Stimulated activated CD4-positive, alpha-beta T cell treated with anti-CD3 and anti-CD28 coated beads, Interleukin-15, amount 100 ng/mL, for 1 hour (primary cell): ENCODE measurements around the gene KCNQ4.

Experiments used
- DNase-seq, 2 donors: peaks; one replicate each; pipeline ENCODE4 v3.0.0-alpha.2; 2020; ENCODE audit warnings: low read depth in 1 of 2, low spot score in 1 of 2

KCNQ4 gene

DNA sequence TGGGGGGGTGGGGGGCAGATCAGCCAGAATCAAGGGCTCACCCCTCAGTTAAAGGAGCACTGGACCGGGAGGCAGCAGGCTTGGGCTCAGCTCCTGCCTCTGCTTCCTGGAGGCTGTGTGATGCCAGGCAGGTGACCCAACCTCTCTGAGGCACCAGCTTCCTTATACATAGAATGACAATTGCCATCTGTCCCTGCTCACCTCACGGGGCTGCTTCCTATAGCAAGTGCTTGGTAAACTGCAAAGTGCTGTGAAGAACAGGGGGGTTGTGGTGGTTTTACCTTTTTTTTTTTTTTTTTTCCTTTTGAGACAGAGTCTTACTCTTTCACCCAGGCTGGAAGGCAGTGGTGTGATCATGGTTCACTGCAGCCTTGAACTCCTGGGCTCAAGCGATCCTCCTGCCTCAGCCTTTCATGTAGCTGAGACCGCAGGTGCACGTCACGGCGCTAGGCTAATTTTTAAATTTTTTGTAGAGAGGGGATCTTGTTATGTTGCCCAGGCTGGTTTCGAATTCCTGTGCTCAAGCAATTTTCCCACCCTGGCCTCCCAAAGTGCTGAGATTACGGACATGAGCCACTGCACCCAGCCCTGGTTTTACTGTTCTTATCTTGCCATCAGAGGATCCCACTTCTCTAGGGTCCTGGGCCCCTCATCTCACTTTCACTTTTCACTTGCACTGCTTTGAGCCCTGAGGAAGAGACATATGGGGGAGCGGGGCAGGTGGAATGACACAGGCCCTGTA, 11.6 kb downstream of the KCNQ4 start:
- DNase-seq = no peak

DNA sequence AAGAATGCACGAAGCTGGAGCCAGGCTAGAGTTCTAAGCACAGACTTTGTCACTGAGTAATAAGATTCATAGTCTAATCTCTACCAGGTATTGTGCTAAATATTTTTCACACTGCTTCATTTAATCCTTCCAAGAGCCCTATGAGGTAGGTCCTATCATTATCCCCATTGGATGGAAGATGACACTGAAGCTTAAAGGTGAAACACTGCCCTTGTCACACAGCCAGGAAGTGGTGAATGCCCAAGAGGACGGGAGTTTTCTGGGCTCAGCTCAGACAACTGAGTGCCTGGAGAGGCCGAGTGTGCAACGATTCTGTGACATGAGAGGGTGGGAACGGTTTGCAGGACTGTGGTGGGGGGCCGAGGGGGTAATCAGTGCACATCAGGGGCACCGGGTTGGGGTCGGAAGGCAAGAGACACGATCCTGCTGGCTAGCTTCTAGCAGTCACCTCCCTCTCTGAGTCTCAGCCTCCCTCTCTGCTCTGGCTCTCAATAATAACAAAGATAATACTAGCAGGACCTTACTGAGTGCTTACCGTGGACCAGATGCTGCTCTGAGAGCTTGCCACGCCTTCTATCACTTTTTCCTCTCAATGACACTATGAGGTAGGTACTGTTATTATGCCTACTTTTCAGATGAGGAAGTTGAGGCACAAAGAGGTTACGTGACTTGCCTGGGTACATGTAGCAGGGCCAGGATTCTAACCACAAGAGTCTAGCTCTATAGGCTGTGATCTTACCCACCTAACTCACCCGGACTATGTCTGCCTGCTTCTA, 12.4 kb downstream of the KCNQ4 start:
- no peak for DNase-seq

DNA sequence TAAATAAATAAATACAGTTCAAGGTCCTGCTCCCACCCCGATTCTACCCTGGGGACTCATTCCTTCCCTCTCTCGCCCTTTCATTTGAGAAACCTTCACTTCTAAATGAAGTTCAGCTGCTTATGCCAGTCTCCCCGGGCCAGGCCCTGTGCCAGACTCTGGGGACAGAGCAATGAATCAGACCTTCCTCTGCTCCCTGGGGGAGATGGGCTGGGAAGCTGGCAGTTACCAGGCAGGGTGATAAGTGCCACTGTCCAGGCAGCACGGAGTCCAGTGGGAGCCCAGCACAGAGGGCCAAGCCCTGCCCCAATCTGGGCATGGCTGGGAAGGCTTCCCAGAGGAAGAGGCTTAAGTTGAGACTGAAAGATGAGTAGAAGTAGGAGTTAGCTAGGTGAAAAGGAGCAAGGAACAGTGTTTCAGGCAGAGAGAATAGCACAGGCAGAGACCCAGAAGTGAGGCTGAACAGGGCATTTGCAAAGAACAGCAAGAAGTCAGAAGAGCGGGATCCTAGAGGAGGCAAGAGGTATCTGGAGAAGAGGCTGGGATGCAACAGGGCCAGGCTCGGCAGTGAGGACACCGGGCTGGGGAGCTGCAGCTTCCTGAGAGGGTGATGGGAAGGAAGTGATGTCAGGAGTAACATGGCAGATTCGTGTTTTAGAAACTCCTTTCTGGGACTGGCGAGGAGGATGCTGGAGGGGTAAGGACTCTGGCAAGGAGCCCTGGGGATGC, 13.5 kb downstream of the KCNQ4 start:
- DNase-seq = no peak

DNA sequence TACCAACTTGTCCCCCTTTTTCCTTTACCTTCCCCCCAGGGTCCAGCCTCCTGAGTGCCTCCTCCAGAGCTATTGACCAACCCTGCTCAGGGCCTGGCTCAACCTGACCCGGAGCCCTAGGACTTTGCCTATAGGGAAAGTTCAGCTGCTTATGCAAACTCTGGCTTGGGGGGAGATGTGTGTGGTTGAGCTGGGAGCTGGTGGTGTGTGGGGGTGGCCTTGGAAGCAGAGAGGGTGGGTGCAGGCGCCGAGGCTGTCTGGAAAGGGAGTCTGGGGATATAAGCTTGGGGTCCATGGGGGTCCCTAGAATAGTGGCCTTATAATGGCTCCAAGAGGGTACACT, 14.1 kb downstream of the KCNQ4 start:
- DNase-seq = no peak

DNA sequence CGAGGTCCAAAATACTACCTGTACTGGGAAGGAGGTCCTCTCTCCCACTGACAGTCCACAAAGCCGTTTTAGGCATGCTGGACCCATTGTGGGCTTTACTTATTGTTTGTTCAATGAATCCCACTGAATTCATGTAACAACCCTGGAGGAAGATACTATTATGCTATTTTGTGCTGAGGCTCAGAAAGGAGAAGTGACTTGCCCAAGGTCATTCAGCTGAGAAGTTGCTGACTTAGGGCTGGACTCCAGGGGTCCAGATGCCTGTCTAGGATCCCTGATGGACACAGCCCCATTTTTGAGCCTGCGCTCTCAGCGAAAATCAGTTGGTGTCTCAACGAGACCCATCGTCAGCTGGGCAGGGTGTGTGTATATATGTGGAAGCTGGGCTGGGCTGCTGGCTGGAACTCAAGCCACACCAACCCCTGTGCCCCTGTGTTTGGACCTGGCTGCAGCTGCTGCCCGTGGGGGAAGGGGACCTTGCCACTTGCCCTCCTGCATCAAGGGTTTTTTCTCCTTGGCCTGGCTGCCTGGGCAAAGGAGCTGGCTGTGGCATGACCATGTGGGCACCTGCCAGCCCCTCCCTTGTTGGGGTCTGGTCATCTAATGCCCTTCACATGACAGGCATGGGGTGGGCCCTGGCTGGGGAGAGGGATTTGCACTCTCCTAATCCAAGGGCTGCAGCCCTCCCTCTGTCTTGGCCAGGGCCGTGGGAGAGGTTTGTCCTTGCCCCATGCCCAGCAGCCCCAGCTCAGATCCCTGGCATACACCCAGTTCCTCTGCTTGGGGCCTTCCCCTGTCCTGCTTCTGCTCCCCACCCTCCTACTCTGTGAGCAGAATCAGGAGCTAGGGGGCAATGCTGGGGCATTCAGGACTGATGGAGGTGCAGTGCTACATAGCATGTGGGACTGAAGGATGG, 15.0 kb downstream of the KCNQ4 start:
- DNase-seq = no peak

DNA sequence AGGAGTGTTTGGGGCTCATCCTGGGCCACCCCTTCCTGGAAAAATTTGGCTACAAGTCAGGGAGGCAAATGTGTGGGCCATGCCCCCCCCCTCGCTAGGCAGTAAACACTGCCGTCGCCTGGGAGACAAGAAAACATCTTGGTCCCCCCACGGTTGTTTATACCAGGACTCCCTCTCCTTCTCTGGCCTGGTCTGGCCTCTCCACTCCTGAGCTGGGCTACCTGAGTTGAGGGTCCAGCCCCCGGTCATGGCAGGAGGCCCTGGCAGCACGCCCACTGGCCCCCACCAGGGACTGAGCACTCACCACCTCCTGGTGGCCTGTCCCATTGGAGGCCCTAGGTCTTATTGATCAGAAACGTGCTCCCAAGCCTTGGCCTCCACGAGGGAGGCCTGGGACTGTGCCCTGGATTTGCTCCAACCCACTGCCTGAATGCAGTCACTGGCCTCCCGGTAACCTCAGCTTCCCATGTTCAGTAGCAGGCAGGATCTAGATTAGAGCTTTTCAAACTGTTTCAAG, 15.8 kb downstream of the KCNQ4 start:
- DNase-seq = no peak

DNA sequence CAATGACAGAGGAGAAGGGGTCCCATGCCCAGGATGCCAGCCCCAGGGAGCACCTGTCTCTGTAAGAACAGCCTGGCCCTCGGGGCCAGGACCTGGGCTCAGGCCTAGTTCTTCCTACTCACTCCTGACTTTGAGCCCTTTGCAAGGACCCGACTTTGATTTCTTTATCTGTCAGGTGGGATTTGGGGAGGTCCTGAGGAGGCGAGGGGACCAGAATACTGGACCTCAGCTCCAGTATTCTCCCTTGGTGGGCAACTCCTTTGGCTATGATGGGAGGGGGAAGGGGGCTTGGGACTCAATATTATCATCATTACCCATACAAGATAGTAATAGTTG, 18.1 kb downstream of the KCNQ4 start:
- DNase-seq = no peak

DNA sequence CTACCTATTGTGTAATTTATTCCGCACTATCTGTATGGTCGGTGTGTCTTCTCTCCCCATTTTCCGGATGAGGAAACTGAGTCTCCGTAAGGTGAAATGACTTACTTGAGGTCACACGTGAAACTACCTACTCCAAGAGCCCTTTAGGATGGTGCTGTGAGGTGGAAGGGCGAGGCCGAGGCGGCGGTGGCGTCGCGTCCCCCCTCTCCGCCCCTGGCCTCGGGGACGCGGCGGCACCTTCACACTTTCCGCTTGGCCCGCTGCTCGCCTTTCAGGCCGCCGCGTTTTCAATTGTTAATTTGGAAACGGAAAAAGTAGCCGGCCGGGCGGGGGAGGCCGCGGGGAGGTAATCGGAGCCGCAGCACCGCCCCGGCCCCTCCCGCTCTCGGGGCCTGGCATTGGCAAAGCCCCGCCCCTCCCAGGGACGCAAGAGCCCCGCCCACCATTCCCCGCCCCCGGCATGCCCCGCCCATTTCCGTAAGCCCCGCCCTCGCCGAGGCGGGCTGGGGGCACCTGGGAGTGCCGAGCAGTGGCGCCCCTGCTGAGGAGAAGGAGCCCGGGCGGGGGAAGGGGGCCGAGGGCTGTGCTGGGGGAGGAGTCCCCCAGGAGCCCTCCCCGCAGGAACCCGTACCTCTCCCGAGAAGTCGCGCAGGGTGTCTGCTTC, 18.6 kb downstream of the KCNQ4 start:
- peak; percentile 75 to 78 for DNase-seq

DNA sequence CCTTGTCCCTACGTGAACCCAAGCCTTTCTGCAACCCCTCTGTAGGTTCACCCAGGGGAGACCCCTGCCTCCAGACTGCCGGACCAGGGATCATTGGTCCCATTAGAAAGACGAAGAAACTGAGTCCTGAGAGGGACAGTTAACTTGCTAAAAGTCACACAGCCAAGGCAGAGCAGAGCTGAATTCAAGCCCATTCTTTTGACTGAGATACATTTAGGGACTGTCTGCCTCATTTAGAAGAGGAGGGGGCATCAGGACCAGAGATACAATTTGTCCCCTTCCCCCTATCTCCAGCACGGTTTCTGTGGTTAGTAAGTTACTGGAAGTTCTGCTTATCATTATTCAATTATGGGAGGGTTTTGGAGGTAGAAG, 19.1 kb downstream of the KCNQ4 start:
- DNase-seq = no peak

DNA sequence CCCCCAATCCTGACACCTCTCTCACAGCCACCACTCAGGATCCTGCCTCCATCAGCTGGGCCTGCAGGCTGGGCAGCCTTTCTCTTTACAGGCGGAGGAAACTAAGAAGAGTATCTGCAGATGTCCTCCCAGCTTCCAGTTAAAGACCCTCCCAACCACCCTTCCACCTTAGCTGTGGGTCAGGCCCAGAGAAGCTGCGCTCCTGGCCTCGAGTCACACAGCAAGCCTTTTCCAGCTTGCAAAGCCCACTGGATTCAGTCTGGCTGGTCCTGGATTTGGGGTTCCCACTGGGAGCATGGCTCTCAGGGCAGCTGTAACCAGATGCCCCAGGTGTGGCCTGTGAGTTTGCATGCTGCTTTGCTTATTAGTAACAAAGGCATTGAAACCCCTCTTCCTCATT, 19.9 kb downstream of the KCNQ4 start:
- DNase-seq = no peak

DNA sequence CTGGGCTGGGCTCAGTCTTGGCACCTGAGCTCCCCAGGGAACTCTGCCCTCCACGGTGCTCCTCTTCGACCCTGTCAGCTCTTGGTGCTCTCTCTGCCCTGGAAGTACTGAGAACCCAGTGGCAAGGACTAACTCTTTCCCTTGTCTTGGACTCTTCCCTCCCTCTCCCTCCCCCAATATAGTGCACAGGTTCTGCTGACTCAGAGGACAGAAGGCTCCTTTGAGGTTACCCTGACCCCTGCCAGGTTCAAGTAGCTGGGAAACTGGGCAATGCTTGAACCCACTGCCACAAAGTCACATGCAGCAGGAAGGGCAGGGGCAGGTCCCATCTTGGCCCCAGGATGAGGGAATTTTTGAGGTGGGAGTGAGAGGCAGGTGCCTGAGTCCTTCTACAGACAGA, 20.3 kb downstream of the KCNQ4 start:
- no peak for DNase-seq

DNA sequence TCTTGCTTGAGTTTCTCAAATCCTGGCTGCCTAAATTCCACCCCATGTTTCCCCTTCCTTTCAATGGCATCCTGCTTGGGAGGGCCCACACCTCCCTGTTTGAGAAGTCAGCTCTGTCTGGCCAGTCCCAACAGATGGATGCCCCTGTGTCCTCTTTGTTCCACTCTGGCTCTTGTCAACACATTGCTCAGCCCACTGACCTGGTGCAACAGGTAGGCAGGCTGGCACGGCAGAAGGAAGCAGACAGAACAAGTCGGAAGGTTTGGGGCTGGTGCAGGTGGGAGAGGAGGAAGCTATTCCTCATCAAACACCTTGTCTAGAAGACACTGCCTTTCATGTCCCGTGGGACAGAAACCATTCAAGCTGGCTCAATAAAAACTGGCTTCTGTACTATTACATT, 22.7 kb downstream of the KCNQ4 start:
- no peak for DNase-seq

DNA sequence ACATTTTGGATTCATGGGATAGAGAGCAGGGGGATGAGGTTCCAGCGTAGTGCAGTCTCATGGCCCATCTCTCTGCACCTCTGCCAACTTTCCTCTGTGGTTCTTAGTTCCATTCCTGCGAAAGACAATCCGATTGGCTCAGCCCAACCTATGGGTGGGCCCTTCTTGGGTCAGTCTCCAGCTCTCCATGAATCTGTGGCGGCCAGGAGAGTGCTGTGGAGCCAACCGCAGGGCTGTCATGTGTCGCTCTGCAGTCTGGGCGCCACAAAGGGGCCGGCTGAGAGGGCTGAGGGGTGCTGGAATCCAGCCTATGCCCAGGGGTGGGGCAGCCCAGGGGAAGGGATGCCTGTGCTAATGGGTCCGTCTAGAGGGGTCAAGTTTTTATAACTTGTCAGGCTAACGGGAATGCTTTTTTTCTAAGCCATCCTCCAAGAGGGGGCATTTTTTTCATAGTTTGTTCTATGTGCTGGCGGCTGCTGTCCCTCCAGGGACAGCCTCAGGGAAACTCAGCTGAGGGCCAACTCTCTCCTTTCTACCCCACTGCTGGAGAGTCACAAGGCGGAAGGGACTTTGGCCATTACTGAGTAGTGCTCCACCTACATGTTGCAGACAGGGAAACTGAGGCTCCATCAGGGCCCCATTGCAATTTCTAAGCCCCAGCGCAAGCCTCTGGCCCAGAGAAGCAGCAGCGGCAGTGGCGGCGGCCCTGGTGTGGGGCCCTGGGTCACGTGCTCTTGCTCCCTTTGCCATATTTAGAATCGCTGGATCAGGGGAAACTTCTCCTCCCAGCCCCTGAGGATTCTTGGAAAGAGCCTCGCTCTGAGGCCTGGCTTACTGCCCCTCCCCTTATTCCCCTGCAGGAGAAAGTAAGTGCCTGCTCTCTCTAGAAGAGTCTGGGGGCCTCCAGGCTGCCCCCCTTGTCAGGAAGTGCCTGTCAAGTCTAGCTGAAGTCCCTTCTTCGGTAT, 23.4 kb downstream of the KCNQ4 start:
- no peak for DNase-seq

DNA sequence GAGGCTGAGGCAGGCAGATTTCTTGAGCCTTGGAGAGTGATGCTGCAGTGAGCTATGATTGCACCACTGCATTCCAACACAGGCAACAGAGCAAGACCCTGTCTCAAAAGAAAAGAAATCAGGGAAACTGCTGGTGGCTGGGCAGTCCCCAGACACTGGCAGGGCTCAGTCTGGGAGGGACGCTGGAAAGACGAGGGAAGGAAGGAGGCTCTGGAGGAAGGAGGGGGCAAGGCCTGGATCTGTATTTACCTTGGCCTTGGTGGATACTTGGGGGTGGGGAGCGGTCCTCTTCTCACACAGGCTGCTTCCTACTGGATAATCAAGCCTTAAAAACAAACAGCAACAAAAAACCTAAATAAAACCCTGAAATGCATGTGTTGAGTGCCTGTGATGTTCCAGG, 24.4 kb downstream of the KCNQ4 start:
- no peak for DNase-seq

DNA sequence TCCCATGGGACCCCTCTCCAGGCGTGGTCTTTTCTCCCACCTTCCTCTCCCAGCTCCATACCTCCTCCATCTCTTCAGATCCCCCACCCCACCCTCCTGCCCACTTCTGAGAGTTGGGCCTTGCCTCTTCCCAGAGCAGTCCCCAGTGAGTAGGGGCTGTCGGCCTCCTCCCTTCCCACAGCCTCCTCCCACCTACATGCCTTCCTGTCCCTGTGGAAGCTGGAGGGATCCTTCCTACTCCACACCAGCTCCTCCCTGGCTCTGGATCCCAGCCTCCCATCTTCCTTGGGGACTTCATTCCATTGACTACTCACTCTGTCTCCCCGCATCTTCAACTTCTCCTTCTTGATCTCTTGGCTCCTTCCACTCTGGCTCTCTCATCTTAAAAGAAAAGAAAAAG, 24.9 kb downstream of the KCNQ4 start:
- no peak for DNase-seq

DNA sequence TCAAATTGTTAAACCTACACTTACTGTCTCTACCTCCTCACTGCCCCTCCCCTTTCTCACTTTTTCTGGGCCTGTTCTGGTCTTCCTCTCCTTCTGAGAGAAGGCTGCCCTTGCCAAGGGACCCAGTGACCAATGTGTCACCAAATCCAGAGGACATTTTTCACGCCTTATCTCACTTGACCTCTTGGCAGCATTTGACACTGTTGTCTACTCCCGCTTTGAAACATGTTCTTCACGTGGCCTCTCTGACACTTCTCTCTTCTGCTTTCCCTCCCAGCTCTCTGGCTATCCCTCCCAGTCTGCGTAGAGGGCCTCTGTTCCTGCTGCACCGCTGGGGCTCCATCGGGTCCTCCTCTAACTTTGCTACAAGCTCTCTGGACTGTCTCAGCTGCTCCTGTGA, 25.3 kb downstream of the KCNQ4 start:
- no peak for DNase-seq

DNA sequence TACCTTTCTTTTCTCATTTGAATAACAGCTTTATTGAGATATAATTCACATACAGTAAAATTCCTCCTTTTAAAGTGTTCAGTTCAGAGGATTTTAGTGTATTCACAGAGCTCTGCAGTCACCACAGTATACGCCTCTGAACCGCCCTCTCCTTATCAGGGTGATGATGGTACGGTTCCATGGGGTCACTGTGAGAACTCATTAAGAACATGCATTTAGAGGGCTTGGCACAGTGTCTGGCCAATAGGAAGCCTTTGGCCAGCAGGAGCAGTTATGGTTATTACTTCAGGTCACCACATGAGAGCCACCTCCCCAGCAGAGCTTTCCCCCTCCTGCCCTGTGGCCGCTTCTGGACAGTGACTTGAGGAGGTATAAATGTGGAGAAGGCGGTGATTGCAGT, 27.3 kb downstream of the KCNQ4 start:
- no peak for DNase-seq

DNA sequence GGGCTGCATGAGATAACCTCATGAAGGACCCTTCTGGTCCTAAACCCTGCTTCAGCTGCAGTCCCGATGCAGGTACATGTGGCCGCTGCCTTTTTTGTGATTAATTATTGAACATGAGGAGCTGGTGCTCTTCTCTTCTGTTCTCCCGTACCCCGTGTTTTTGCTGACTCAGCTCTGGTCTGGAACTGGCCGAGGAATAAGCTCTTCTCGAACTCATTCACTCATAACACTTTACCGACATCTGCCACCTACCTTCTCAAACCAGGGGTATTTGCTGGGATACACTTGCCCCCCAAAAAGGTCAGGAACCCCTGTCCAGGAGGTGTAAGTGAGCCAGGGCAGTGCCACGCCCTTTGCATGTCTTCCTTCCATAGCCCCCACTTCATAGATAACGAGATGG, 31.8 kb downstream of the KCNQ4 start:
- no peak for DNase-seq

DNA sequence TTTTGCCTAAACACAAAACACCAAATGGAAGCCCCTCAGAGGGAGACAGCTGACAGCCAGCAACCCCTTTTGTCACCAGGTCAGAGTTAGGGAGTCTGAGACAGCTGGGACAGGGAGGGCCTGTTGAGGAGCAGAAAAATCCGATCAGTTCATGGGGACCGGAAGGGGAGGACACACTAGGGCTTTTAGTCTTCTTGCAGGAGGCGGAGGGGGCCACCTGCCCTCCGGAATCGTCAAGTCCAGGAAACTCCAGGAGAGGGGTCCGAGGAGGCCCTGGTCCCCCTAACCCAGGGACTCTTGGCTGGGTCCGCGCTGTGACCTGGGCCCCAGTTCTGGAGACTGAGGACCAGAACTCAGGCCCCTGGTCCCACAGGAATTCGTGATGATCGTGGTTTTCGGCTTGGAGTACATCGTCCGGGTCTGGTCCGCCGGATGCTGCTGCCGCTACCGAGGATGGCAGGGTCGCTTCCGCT, 34.2 kb downstream of the KCNQ4 start:
- DNase-seq = no peak
